Loucy (cell line): ENCODE results near the gene BARX2.
A peak's percentile ranks its signal among the peaks of the same experiment; 100 is the strongest.

Source experiments
- H2AFZ ChIP-seq: fragments of 200-600 bp; sonication (generic); 2 replicates; pipeline ENCODE4 v1.6.0; 2016; ENCODE audit warnings: antibody characterized with exemption, mild to moderate bottlenecking, low read length, moderate library complexity
- H3F3A ChIP-seq: fragments of 200-600 bp; 2 replicates; pipeline ENCODE4 v1.6.0; 2016; ENCODE audit warnings: antibody characterized with exemption, low read depth, mild to moderate bottlenecking
- H3K27me3 ChIP-seq: fragments of 200-600 bp; sonication (generic); 2 replicates; pipeline ENCODE4 v1.6.1; 2014; ENCODE audit warnings: low read length, mild to moderate bottlenecking; ENCODE audit not compliant: insufficient read depth, poor library complexity, severe bottlenecking
- H3K36me3 ChIP-seq: fragments of 200-600 bp; sonication (generic); 2 replicates; pipeline ENCODE4 v1.6.1; 2016; ENCODE audit warnings: low read length; ENCODE audit not compliant: insufficient read depth
- H3K4me1 ChIP-seq: fragments of 200-600 bp; sonication (generic); 2 replicates; pipeline ENCODE4 v1.5.1; 2014; ENCODE audit warnings: low read length, mild to moderate bottlenecking; ENCODE audit not compliant: insufficient read depth, poor library complexity, severe bottlenecking
- H3K4me2 ChIP-seq: fragments of 200-600 bp; sonication (generic); 2 replicates; pipeline ENCODE4 v1.6.0; 2014; ENCODE audit warnings: antibody characterized with exemption, low read length, low read depth, mild to moderate bottlenecking; ENCODE audit not compliant: poor library complexity, severe bottlenecking
- H3K4me3 ChIP-seq: fragments of 200-600 bp; sonication (generic); 2 replicates; pipeline ENCODE4 v1.5.1; 2014; ENCODE audit warnings: low read length, mild to moderate bottlenecking, mixed read lengths; ENCODE audit not compliant: poor library complexity, severe bottlenecking
- H3K79me2 ChIP-seq: fragments of 200-600 bp; sonication (generic); 2 replicates; pipeline ENCODE4 v1.6.1; 2014; ENCODE audit warnings: low read length; ENCODE audit not compliant: insufficient read depth
- H3K9ac ChIP-seq: fragments of 200-600 bp; sonication (generic); 2 replicates; pipeline ENCODE4 v1.6.0; 2014; ENCODE audit warnings: mild to moderate bottlenecking, low read depth, low read length, moderate library complexity; ENCODE audit not compliant: poor library complexity, severe bottlenecking
- H3K9me2 ChIP-seq: fragments of 200-600 bp; sonication (generic); replicated peaks from 2 replicates; pipeline ENCODE4 v1.6.1; 2016; ENCODE audit warnings: low read depth, low read length, mixed read lengths
- H3K9me3 ChIP-seq: fragments of 200-600 bp; sonication (generic); 2 replicates; pipeline ENCODE4 v1.6.1; 2014; ENCODE audit warnings: mild to moderate bottlenecking, antibody characterized with exemption, low read length, low read depth; ENCODE audit not compliant: insufficient read depth
- H4K20me1 ChIP-seq: fragments of 200-600 bp; sonication (generic); 2 replicates; pipeline ENCODE4 v1.6.0; 2014; ENCODE audit warnings: antibody characterized with exemption, low read length, mild to moderate bottlenecking; ENCODE audit not compliant: insufficient read depth, poor library complexity, severe bottlenecking
- CTCF ChIP-seq: fragments of 200-600 bp; sonication (generic); conservative IDR thresholded peaks from 2 replicates; pipeline ENCODE4 v1.5.1; 2014; ENCODE audit warnings: mild to moderate bottlenecking, antibody characterized with exemption, low read length
- EZH2phosphoT487 ChIP-seq: fragments of 200-600 bp; IDR thresholded peaks from 2 replicates; pipeline ENCODE4 v1.6.1; 2018; ENCODE audit warnings: antibody characterized with exemption, mild to moderate bottlenecking, moderate library complexity, borderline replicate concordance

Gene BARX2

DNA sequence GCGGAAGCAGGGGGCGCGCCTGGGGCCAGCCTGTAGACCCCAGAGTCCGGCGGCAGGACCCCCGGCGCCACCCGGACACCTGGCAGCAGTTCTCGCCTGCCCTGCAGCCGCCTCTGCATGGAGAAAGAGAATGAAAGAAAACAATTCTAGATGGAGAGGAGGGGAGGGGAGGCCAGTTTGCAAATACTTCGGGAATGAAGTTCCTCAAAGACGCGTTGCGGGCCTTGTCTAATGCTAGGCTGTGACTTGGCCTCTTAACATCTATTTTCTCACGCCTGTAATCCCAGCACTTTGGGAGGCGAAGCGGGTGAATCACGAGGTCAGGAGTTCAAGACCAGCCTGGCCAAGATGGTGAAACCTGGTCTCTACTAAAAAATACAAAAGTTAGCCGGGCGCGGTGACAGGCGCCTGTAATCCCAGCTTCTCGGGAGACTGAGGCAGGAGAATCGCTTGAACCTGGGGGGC is 2.1 kb upstream of the BARX2 start:
- H3K4me2 ChIP-seq, result no peak overlapping the region
- TF ChIP-seq EZH2phosphoT487 (no peak), CTCF (no peak)
- no peak overlapping the region for H3K9ac ChIP-seq
- H3K9me3 ChIP-seq, result no peaks in the 10 kb centered on the region
- no peak overlapping the region for H3K4me3 ChIP-seq
- no peak overlapping the region for H2AFZ ChIP-seq
- H3F3A ChIP-seq, result no peaks in the 10 kb centered on the region
- H3K27me3 ChIP-seq, result peaks cover 43% of the 10 kb centered on the region
- H4K20me1 ChIP-seq, result no peaks in the 10 kb centered on the region
- H3K36me3 ChIP-seq, result no peaks in the 10 kb centered on the region
- H3K4me1 ChIP-seq, result no peaks in the 10 kb centered on the region
- no peaks in the 10 kb centered on the region for H3K79me2 ChIP-seq
- no peaks in the 10 kb centered on the region for H3K9me2 ChIP-seq

- Histone ChIP-seq H3K27me3 (peaks cover 51% of the 10 kb centered on the region), H4K20me1 (no peaks in the 10 kb centered on the region), H3K4me3 (no peak overlapping the region), H2AFZ (no peak overlapping the region), H3K4me1 (no peaks in the 10 kb centered on the region), H3F3A (no peaks in the 10 kb centered on the region), H3K9me3 (no peaks in the 10 kb centered on the region), H3K4me2 (no peak overlapping the region), H3K9me2 (no peaks in the 10 kb centered on the region), H3K36me3 (no peaks in the 10 kb centered on the region), H3K9ac (no peak overlapping the region), H3K79me2 (no peaks in the 10 kb centered on the region)
- no peak for TF ChIP-seq CTCF
- TF ChIP-seq EZH2phosphoT487, result no peak
Observed at GRCh38 chr11:129374081-129374992, 1.3 kb upstream of the BARX2 start.

- Histone ChIP-seq H2AFZ (no peak overlapping the region), H3K36me3 (no peaks in the 10 kb centered on the region), H3K27me3 (peaks cover 54% of the 10 kb centered on the region), H3K9ac (no peak overlapping the region), H3K79me2 (no peaks in the 10 kb centered on the region), H3K9me3 (no peaks in the 10 kb centered on the region), H3K4me3 (no peak overlapping the region), H3K9me2 (no peaks in the 10 kb centered on the region), H3K4me1 (no peaks in the 10 kb centered on the region), H4K20me1 (no peaks in the 10 kb centered on the region), H3F3A (no peaks in the 10 kb centered on the region), H3K4me2 (peak overlapping the region; percentile 42)
- no peak for TF ChIP-seq CTCF
- no peak for TF ChIP-seq EZH2phosphoT487
Observed at GRCh38 chr11:129374993-129375750, 476 bp upstream of the BARX2 start.
